A549 (cell line): ENCODE results near the gene SEC61B. TPM values are rescaled to one million over a fixed set of nuclear protein-coding genes. Genes with fewer than 3 reads are reported as not detected.

ENCODE experiments used
- ATAC-seq, 2 experiments: fragments of 200-7000 bp in 1 of 2; fragments of >200 bp in 1 of 2; cut with Nextera tagmentation in 1 of 2; cut with Tn5 transposase in 1 of 2; 3 replicates each; pipeline versions ENCODE4 v1.8.0 to v1.9.1; 2018 to 2020; ENCODE audit warnings: mild to moderate bottlenecking in 1 of 2, moderate library complexity in 1 of 2
- CTCF ChIA-PET: fragments of 300-600 bp; sonication (Branson Sonifier 250); formaldehyde crosslinking; extraction: SDS; loops from one replicate; lab custom pipeline; 2021; ENCODE audit warnings: antibody characterized with exemption, inconsistent platforms; lab: Yijun Ruan, JAX
- POLR2A ChIA-PET: fragments of 350-600 bp; formaldehyde crosslinking; extraction: SDS; loops from one replicate; lab custom pipeline; 2021; ENCODE audit warnings: antibody characterized with exemption, inconsistent platforms; lab: Yijun Ruan, JAX
- DNase-seq, 2 experiments: peaks; one replicate each; pipeline versions ENCODE4 v3.0.0 to v3.0.0-alpha.2; 2011 to 2016; ENCODE audit warnings: low read depth in 1 of 2, low spot score in 1 of 2
- FAIRE-seq: peaks from 2 replicates; lab custom pipeline; 2011; peaks lifted over from hg19 to GRCh38; lab: Jason Lieb, UNC
- H3K27ac ChIP-seq, 2 experiments: fragments of >200 bp; sonication (Bioruptor Twin); formaldehyde crosslinking; 3 replicates each; pipeline ENCODE4 v1.5.1; 2016 to 2017
- H3K4me1 ChIP-seq: fragments of >200 bp; sonication (Bioruptor Twin); formaldehyde crosslinking; 3 replicates; pipeline ENCODE4 v1.6.1; 2016
- H3K4me2 ChIP-seq: fragments of >200 bp; sonication (Bioruptor Twin); formaldehyde crosslinking; 3 replicates; pipeline ENCODE4 v1.6.1; 2016
- H3K4me3 ChIP-seq: fragments of >200 bp; sonication (Bioruptor Twin); formaldehyde crosslinking; 3 replicates; pipeline ENCODE4 v1.5.1; 2016
- H3K9me3 ChIP-seq: fragments of >200 bp; sonication (Bioruptor Twin); formaldehyde crosslinking; 3 replicates; pipeline ENCODE4 v1.6.1; 2016
- CBX8 ChIP-seq: fragments of 200-600 bp; sonication (generic); IDR thresholded peaks from 2 replicates; pipeline ENCODE4 v1.6.1; 2016
- CHD2 ChIP-seq: fragments of 150-350 bp; IDR thresholded peaks from 2 replicates; pipeline ENCODE4 v1.6.1; 2014; ENCODE audit warnings: low read length; ENCODE audit not compliant: partially characterized antibody
- CHD4 ChIP-seq: fragments of 200-600 bp; sonication (generic); IDR thresholded peaks from 2 replicates; pipeline ENCODE4 v1.6.1; 2016; ENCODE audit warnings: antibody characterized with exemption, mild to moderate bottlenecking, borderline replicate concordance
- ELK1 ChIP-seq: fragments of 150-350 bp; IDR thresholded peaks from 2 replicates; pipeline ENCODE4 v1.6.1; 2014; ENCODE audit warnings: low read depth, mild to moderate bottlenecking, low read length
- ESRRA ChIP-seq: fragments of 150-350 bp; IDR thresholded peaks from 2 replicates; pipeline ENCODE4 v1.6.1; 2014; ENCODE audit warnings: mild to moderate bottlenecking, low read length, borderline replicate concordance
- FOSL2 ChIP-seq, 2 experiments: fragments of 450-650 bp in 1 of 2; fragments of >200 bp in 1 of 2; sonication (Bioruptor Twin) in 1 of 2; formaldehyde crosslinking; IDR thresholded peaks; 2 replicates each; pipeline versions ENCODE4 v1.5.0 to v1.6.1; 2016 to 2020; ENCODE audit warnings: mild to moderate bottlenecking in 1 of 2, moderate library complexity in 1 of 2
- FOXS1 ChIP-seq: fragments of 250-450 bp; sonication (Bioruptor Pico); IDR thresholded peaks from 2 replicates; pipeline ENCODE4 v1.5.0; 2020; ENCODE audit warnings: mild to moderate bottlenecking, moderate library complexity
- GATA3 ChIP-seq: IDR thresholded peaks from 2 replicates; pipeline ENCODE4 v1.6.1; 2012; ENCODE audit warnings: borderline replicate concordance
- HEYL ChIP-seq: fragments of 250-450 bp; sonication (Bioruptor Pico); IDR thresholded peaks from 2 replicates; pipeline ENCODE4 v1.8.0; 2021; ENCODE audit warnings: mild to moderate bottlenecking, moderate library complexity
- HOXB5 ChIP-seq: fragments of 250-450 bp; sonication (Bioruptor Pico); IDR thresholded peaks from 2 replicates; pipeline ENCODE4 v1.5.0; 2020; ENCODE audit warnings: mild to moderate bottlenecking, moderate library complexity
- JUN ChIP-seq, 2 experiments: fragments of >200 bp; sonication (Bioruptor Twin); formaldehyde crosslinking; IDR thresholded peaks; 2 replicates in 1 of 2; 3 replicates in 1 of 2; pipeline ENCODE4 v1.6.1; 2016 to 2017
- KDM5A ChIP-seq: fragments of 200-600 bp; sonication (generic); IDR thresholded peaks from 2 replicates; pipeline ENCODE4 v1.6.1; 2016; ENCODE audit warnings: antibody characterized with exemption, mild to moderate bottlenecking
- MAX ChIP-seq: IDR thresholded peaks from 2 replicates; pipeline ENCODE4 v1.6.1; 2012
- MYC ChIP-seq: IDR thresholded peaks from 2 replicates; pipeline ENCODE4 v1.6.1; 2012; ENCODE audit warnings: mild to moderate bottlenecking, inconsistent platforms, low read length, improper control_type of control experiment, borderline replicate concordance
- NFE2L2 ChIP-seq: fragments of 150-350 bp; conservative IDR thresholded peaks from 2 replicates; pipeline ENCODE4 v1.6.1; 2014; ENCODE audit warnings: low read length
- NPAS2 ChIP-seq: fragments of 250-450 bp; sonication (Bioruptor Pico); IDR thresholded peaks from 2 replicates; pipeline ENCODE4 v1.8.0; 2022; ENCODE audit warnings: mild to moderate bottlenecking, moderate library complexity, borderline replicate concordance
- NR3C1 ChIP-seq: fragments of >200 bp; sonication (Bioruptor Twin); formaldehyde crosslinking; IDR thresholded peaks from 3 replicates; pipeline ENCODE4 v1.6.1; 2017
- PBX3 ChIP-seq: IDR thresholded peaks from 2 replicates; pipeline ENCODE4 v1.6.1; 2012
- PHF8 ChIP-seq: fragments of 200-600 bp; sonication (generic); IDR thresholded peaks from 2 replicates; pipeline ENCODE4 v1.6.1; 2016; ENCODE audit warnings: low read depth, mild to moderate bottlenecking, antibody characterized with exemption, moderate library complexity, borderline replicate concordance
- POLR2AphosphoS2 ChIP-seq: conservative IDR thresholded peaks from 2 replicates; pipeline ENCODE4 v1.6.1; 2012; ENCODE audit warnings: low read length, improper control_type of control experiment, inconsistent platforms
- RCOR1 ChIP-seq: fragments of 150-350 bp; IDR thresholded peaks from 2 replicates; pipeline ENCODE4 v1.6.1; 2014; ENCODE audit warnings: antibody characterized with exemption, low read length, low read depth
- SMC3 ChIP-seq: fragments of >200 bp; sonication (Bioruptor Twin); formaldehyde crosslinking; IDR thresholded peaks from 3 replicates; pipeline ENCODE4 v1.6.1; 2018; ENCODE audit warnings: inconsistent platforms
- SREBF2 ChIP-seq: fragments of 450-650 bp; IDR thresholded peaks from 2 replicates; pipeline ENCODE4 v1.6.1; 2014; ENCODE audit warnings: mild to moderate bottlenecking, moderate library complexity
- TFCP2L1 ChIP-seq: fragments of 250-450 bp; sonication (Bioruptor Pico); IDR thresholded peaks from 2 replicates; pipeline ENCODE4 v1.5.0; 2021; ENCODE audit warnings: mild to moderate bottlenecking
- ZC3H11A ChIP-seq: fragments of 450-650 bp; IDR thresholded peaks from 2 replicates; pipeline ENCODE4 v1.6.1; 2014; ENCODE audit warnings: antibody characterized with exemption, mild to moderate bottlenecking
- ZFP36 ChIP-seq: fragments of 450-650 bp; IDR thresholded peaks from 2 replicates; pipeline ENCODE4 v1.6.1; 2014; ENCODE audit warnings: borderline replicate concordance; ENCODE audit not compliant: partially characterized antibody
- WGBS: methylation state at CpG from one replicate; pipeline ENCODE4 v1.1.6; 2017; ENCODE audit errors: missing lambda C conversion rate; 5-methylcytosine and 5-hydroxymethylcytosine counted together
- polyA plus RNA-seq, 4 experiments: library from polyadenylated mRNA; depleted of rRNA in 3 of 4; stranded (reverse); fragments of >200 nt; fragmentation: RNase III in 1 of 4; extraction: RNeasy Plus Mini Kit Qiagen cat#74134 plus additional on column Dnase treatment in 1 of 4; gene quantifications; 2 replicates in 3 of 4; 3 replicates in 1 of 4; pipeline ENCODE4 v1.2.3, GENCODE V29; 2011 to 2017
- TF ChIP-seq, protein P1 (sequence below): IDR thresholded peaks from 2 replicates; pipeline ENCODE4 v1.6.1; 2012; ENCODE audit warnings: low read depth, borderline replicate concordance
- TF ChIP-seq, protein P2 (sequence below): fragments of >200 bp; sonication (Bioruptor Twin); formaldehyde crosslinking; IDR thresholded peaks from 2 replicates; pipeline ENCODE4 v1.6.1; 2016
- TF ChIP-seq, protein P3 (sequence below): fragments of >200 bp; sonication (Bioruptor Twin); formaldehyde crosslinking; IDR thresholded peaks from 3 replicates; pipeline ENCODE4 v1.6.1; 2016

Gene SEC61B
- polyA plus RNA-seq, 2 of the 4 experiments (the other 2 are of a cell fraction) = 194 to 275 TPM

- Histone ChIP-seq H3K9me3 (no peaks in the 10 kb centered on the region), H3K4me1 (no peaks in the 10 kb centered on the region), H3K4me3 (no peak overlapping the region), H3K27ac (no peak overlapping the region), H3K4me2 (no peak overlapping the region)
- TF ChIP-seq SREBF2 = no peak
- no peak for TF ChIP-seq ZFP36
- TF ChIP-seq JUN (IDR thresholded peaks at IDR 0.05) = no peak
- TF ChIP-seq NR3C1 = no peak
- no peak for TF ChIP-seq ZC3H11A
- TF ChIP-seq NFE2L2 = no peak
- ChIA-PET POLR2A (no interaction called here), CTCF (interaction anchor here (0.7 to 1.2 kb wide), 2 partner anchors 8 to 130 kb away, joined by 3 to 4 read pairs; no protein-coding TSS in a partner anchor)
- DNase-seq (no peak), FAIRE-seq (no peak), ATAC-seq (no peak)
These were observed 50.8 kb downstream of the SEC61B start for GRCh38 chr9:99272836-99273235.

DNA sequence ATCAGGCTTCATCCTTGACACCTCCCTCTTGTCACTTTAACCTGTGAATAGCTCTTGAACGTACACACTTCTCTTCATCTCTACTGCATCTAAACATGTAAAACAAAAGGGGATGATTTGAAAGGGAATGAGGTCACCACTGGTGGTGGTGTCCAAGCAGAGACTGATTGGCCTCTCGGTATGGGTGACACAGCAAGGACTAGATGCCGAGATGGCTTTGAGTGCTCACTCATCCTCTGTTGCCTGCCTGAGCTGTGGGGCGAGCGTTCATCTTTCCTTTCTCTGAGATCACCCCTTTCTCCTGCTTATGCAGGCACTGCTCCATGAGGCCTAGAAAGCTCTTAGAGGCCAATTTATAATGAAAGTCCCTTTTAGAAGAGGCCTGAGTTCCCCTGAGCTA, 51.9 kb downstream of the SEC61B start:
- no peak for ATAC-seq

GRCh38 chr9:99274495-99274894, 52.4 kb downstream of the SEC61B start:
- Histone ChIP-seq H3K4me2 (no peak overlapping the region), H3K27ac (no peak overlapping the region)
- POLR2A ChIA-PET = no interaction called here
- ATAC-seq = no peak
- 42% methylated on average over 2 of the region's 2 CpGs for WGBS
- no peak for TF ChIP-seq GATA3
- no peak for TF ChIP-seq KDM5A
- TF ChIP-seq, protein P1, sequence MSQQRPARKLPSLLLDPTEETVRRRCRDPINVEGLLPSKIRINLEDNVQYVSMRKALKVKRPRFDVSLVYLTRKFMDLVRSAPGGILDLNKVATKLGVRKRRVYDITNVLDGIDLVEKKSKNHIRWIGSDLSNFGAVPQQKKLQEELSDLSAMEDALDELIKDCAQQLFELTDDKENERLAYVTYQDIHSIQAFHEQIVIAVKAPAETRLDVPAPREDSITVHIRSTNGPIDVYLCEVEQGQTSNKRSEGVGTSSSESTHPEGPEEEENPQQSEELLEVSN = no peak
- no peak for TF ChIP-seq FOSL2 (IDR thresholded peaks at IDR 0.05)
- no peak for TF ChIP-seq FOSL2 (CRISPR knock-in tag; IDR thresholded peaks at IDR 0.05)
- no peak for TF ChIP-seq PHF8
- no peak for TF ChIP-seq POLR2AphosphoS2
- no peak for TF ChIP-seq CHD2
- TF ChIP-seq FOXS1 (CRISPR knock-in tag) = no peak
- no peak for TF ChIP-seq ESRRA
- no peak for TF ChIP-seq HEYL
- TF ChIP-seq NFE2L2 = no peak
- no peak for TF ChIP-seq PBX3
- TF ChIP-seq TFCP2L1 = no peak
- TF ChIP-seq HOXB5 (CRISPR knock-in tag) = no peak
- no peak for TF ChIP-seq RCOR1
- TF ChIP-seq CBX8 = no peak
- TF ChIP-seq NPAS2 (CRISPR knock-in tag) = no peak
- TF ChIP-seq, protein P2, sequence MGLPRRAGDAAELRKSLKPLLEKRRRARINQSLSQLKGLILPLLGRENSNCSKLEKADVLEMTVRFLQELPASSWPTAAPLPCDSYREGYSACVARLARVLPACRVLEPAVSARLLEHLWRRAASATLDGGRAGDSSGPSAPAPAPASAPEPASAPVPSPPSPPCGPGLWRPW = no peak
- no peak for TF ChIP-seq SMC3
- no peak for TF ChIP-seq MYC
- TF ChIP-seq, all 56 proteins: peak for 0
- no peak for FAIRE-seq
- DNase-seq = no peak
- CTCF ChIA-PET = interaction anchor here (0.6 to 1.3 kb wide), 4 partner anchors 13 to 946 kb away, joined by 3 to 4 read pairs (median 4); no protein-coding TSS in a partner anchor
- H3K9me3 ChIP-seq = no peaks in the 10 kb centered on the region
- no peak overlapping the region for H3K4me3 ChIP-seq
- H3K4me1 ChIP-seq = no peaks in the 10 kb centered on the region

More for the DNA sequence above, 51.9 kb downstream of the SEC61B start:
- FAIRE-seq (no peak), DNase-seq (no peak)
- Histone ChIP-seq H3K9me3 (no peaks in the 10 kb centered on the region), H3K4me3 (no peak overlapping the region), H3K4me2 (no peak overlapping the region), H3K27ac (no peak overlapping the region), H3K4me1 (no peaks in the 10 kb centered on the region)
- 69% methylated on average over 5 of the region's 5 CpGs for WGBS
- CTCF ChIA-PET = interaction anchor here (0.6 to 1.3 kb wide), 4 partner anchors 9 to 356 kb away, joined by 3 to 4 read pairs (median 4); no protein-coding TSS in a partner anchor
- POLR2A ChIA-PET = interaction anchor here (0.6 kb wide), 1 partner anchor 316 kb away, joined by 3 read pairs; no protein-coding TSS in a partner anchor
- no peak for TF ChIP-seq CHD4
- no peak for TF ChIP-seq ELK1
- TF ChIP-seq, protein P3, sequence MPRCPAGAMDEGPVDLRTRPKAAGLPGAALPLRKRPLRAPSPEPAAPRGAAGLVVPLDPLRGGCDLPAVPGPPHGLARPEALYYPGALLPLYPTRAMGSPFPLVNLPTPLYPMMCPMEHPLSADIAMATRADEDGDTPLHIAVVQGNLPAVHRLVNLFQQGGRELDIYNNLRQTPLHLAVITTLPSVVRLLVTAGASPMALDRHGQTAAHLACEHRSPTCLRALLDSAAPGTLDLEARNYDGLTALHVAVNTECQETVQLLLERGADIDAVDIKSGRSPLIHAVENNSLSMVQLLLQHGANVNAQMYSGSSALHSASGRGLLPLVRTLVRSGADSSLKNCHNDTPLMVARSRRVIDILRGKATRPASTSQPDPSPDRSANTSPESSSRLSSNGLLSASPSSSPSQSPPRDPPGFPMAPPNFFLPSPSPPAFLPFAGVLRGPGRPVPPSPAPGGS = no peak
- TF ChIP-seq MAX = no peak
- no peak for TF ChIP-seq JUN (IDR thresholded peaks at IDR 0.05)
